GM21723 (cell line): ENCODE measurements around the gene ZBTB38.

Experiments
- ATAC-seq: cut with Tn5 transposase; IDR thresholded peaks from one replicate; pipeline ENCODE4 v1.9.1; 2021; ENCODE audit warnings: mild to moderate bottlenecking, moderate library complexity; ENCODE audit not compliant: unreplicated experiment

ZBTB38 gene, protein sequence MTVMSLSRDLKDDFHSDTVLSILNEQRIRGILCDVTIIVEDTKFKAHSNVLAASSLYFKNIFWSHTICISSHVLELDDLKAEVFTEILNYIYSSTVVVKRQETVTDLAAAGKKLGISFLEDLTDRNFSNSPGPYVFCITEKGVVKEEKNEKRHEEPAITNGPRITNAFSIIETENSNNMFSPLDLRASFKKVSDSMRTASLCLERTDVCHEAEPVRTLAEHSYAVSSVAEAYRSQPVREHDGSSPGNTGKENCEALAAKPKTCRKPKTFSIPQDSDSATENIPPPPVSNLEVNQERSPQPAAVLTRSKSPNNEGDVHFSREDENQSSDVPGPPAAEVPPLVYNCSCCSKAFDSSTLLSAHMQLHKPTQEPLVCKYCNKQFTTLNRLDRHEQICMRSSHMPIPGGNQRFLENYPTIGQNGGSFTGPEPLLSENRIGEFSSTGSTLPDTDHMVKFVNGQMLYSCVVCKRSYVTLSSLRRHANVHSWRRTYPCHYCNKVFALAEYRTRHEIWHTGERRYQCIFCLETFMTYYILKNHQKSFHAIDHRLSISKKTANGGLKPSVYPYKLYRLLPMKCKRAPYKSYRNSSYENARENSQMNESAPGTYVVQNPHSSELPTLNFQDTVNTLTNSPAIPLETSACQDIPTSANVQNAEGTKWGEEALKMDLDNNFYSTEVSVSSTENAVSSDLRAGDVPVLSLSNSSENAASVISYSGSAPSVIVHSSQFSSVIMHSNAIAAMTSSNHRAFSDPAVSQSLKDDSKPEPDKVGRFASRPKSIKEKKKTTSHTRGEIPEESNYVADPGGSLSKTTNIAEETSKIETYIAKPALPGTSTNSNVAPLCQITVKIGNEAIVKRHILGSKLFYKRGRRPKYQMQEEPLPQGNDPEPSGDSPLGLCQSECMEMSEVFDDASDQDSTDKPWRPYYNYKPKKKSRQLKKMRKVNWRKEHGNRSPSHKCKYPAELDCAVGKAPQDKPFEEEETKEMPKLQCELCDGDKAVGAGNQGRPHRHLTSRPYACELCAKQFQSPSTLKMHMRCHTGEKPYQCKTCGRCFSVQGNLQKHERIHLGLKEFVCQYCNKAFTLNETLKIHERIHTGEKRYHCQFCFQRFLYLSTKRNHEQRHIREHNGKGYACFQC (N-terminal part only)

GRCh38 chr3:141368062-141368924 lies at the start of gene ZBTB38:
ZBTB38 (plus strand) TSS chr3:141368504; CDS start chr3:141442389, 73,885 bp downstream.
- no peak for ATAC-seq

GRCh38 chr3:141320399-141321108 lies 47.8 kb upstream of the ZBTB38 start:
- ATAC-seq, result no peak

DNA sequence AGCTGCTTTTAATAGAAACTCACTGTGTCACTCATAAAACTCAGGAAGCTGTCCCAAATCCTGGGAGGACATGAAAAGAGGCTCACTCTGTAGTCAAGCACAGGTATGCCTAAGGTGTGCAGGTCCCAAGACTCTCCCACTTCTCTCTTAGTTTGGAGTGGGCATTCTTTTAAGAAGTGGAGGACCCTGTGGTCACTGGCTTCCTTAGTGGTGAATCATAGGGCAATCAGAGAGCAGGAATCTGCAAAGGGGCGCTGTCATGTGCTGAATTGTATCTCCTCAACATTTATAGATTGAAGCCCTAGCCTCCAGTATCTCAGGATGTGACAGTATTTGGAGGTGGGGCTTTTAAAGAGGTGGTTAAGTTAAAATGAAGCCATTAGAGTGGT lies 47.2 kb upstream of the ZBTB38 start:
- no peak for ATAC-seq

GRCh38 chr3:141323936-141324704 lies 44.2 kb upstream of the ZBTB38 start:
- no peak for ATAC-seq

DNA sequence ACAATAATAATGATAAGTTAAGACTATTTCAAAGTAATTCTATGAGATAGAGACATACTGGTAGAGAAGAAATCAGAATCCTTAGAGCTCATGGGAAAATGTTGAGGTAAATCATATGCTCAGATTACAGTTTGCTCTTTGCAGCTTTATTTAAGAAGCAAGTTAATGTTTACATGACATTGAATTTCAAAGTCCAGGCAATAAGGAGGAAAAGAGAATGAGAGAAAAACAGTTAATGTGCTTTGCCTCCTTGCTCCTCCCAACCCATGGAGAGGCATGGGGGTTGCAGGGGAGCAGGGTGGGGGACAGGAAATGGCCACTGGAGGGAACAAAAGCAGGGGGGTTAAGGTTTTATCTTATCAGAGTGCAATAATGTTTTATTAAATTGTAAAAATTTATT lies 42.2 kb upstream of the ZBTB38 start:
- ATAC-seq, result no peak

GRCh38 chr3:141326626-141327025 lies 41.7 kb upstream of the ZBTB38 start:
- no peak for ATAC-seq

DNA sequence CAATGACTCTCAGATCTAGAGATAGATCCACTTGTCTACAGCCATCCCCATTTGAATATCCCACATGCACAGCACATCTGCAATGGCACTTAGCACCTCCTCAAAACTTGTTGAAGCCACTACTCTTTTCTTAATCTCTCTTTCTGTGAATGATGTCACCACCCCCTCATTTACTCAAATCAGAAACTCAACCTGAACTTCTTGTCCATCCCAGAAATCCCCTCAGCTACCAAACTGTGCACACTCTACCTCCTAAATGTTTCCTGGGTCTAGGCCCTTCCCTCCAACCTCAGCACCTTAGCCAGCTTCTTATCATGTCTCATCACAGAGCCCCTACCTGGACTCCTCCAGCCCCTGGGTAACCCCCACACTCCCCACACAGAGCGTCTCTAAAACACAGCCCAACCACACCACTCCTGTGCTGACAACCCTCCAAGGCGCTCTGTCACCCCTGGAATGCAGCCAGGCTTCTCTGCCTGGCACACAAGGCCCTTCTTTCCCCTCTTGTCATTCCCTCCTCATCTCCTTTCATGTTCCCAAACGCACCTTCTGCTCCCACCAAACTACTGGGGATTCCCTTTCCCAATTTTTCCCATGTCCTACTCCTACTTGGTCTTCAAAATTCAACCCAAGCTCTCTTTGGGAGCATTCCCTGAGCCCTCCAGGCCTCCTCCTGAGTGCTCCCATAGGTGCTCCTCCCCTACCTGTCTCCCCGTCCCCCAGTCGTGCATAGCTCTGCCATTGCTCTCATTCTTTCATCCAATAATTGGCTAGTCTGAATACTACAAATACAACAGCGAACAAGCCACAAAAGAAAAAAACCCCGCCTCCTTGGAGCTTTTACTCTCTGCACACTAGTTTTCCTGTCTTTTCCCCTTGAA lies 39.8 kb upstream of the ZBTB38 start:
- ATAC-seq, result peak; percentile 51

DNA sequence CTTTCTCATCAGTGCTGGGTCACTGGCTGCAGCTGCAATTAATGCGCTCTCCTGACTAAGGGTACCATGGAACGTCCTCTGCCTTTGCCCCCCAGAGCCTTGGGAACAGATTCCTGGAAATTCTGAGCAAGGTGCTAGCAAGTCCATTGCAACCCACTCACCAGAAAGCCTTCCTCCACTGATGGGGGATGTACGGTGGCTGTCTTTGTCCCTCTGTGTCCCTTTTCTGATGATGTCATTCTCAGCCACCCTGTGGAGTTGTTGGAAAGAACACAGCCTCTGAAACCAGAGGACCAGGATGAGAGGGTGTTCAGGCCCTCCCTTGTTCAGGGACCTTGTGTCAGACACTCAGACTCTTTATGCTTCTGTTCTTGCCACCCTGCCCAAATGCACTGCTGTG lies 38.1 kb upstream of the ZBTB38 start:
- no peak for ATAC-seq

DNA sequence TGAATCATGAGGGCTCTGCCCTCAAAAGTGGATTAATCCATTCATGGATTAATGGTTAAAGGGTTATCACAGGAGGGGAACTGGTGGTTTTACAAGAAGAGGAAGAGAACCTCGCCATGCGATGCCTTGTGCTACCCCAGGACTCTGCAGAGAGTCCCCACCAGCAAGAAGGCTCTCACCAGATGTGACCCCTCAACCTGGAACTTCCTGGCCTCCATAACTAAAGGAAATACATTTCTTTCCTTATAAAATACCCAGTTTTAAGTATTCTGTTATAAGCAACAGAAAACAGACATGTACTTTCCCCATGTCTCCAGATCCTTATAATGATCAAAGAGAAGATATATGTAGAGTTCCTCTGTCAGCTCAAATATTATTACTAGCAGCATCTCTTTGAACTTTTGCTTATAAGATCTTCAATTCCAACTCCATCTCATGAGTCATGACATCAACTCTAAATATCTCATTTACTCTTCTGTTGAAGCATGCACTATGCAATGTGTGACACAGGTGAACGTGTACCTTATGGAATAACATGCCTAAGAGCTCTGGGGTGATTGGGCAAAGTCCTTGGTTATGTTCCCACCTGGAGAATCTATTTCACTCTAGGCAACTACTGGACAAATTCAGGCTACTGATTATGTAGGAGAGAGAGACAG lies 37.5 kb upstream of the ZBTB38 start:
- ATAC-seq, result no peak

GRCh38 chr3:141331377-141332318 lies 36.7 kb upstream of the ZBTB38 start:
- ATAC-seq, result no peak

GRCh38 chr3:141332416-141332815 lies 35.9 kb upstream of the ZBTB38 start:
- ATAC-seq, result no peak

GRCh38 chr3:141333836-141334626 lies 34.3 kb upstream of the ZBTB38 start:
- ATAC-seq, result no peak

DNA sequence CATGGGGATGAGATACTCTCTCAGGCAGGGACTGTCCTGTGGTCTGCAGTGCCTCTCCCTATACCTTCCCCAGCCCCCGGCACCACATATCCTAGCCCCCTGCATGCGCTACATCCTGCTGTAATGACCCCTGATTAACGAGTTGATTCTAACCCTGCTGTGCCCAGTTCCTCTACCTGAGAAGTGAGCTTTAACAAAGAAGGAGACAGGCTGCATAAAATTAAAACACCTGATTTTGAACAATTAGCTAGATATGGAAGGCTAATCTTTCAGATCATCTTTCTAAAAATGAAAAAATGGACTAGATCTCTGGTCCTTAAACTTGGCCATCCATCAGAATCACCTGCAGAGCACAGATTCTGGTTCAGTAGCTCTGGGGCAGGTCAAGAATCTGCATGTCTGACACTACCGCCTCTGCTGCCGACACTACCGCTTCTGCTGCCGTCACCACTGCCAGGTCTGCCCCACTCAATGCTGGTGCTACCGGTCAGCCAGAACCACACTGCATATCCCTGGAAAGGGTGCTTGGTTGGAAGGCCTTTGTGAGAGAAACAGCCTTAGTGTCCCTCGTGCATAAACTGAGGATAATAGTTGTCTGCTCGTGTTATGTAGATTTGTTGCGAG lies 33.6 kb upstream of the ZBTB38 start:
- no peak for ATAC-seq

DNA sequence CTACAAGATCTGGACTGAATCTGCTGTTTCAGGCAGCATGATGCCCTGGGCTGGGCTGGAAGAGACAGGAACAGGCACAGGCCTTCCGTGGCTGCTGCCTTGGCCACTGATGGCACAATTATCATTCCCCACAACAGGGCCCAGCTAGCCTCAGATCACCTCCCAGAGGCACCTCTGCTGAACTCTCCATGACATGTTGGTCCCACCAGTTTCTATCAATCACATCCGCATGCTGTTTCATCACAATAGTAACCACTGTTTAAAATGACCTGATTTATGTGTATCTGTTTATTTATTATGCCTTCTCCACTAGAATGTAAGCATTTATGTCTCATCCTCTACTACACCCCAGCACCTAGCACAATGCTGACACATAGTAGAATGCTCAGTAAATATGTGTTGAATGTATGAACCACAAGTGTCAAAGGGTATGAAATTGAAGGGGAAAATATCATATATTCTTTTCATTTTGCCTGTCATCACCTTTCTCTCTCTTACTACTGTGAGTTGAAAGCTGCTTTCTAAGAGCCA lies 32.7 kb upstream of the ZBTB38 start:
- no peak for ATAC-seq
